ENCODE results near the gene TAGLN. TPM values are rescaled to one million over a fixed set of nuclear protein-coding genes. Genes with fewer than 3 reads are reported as not detected.

The TAGLN gene
- total and polyA plus RNA-seq, 2 of the 8 experiments (the other 6 are each of a cell fraction or from before 2014, with no cell fraction given): 140 to 300 TPM

GRCh38 chr11:117205211-117205818 is 6.1 kb downstream of the TAGLN start:
- no peak overlapping the region for H4K8ac ChIP-seq (ENCODE audit: extremely low read depth, insufficient read depth, low read length)
- no peak overlapping the region for H2BK15ac ChIP-seq (ENCODE audit: low read length)
- H3K4me2 ChIP-seq (ENCODE audit: insufficient read depth in 1 of 2, low read depth in 2 of 2, low read length in 2 of 2): no peak overlapping the region
- no peak overlapping the region for H2BK120ac ChIP-seq (replicated peaks; ENCODE audit: low read depth, low read length)
- H3K56ac ChIP-seq (replicated peaks; ENCODE audit: insufficient read length, low read depth, low read length): no peak overlapping the region
- H2AFZ ChIP-seq (ENCODE audit: low read length): no peak overlapping the region
- no peak overlapping the region for H2BK5ac ChIP-seq (ENCODE audit: low read depth, low read length)
- H3K23ac ChIP-seq (ENCODE audit: insufficient read length): no peak overlapping the region
- no peak overlapping the region for H2AK5ac ChIP-seq (ENCODE audit: low read depth, low read length)
- H4K91ac ChIP-seq (replicated peaks; ENCODE audit: insufficient read length, low read length): no peak overlapping the region
- no peaks in the 10 kb centered on the region for H3K23me2 ChIP-seq (ENCODE audit: low read depth, low read length)
- peaks cover 2 to 8% (median 5%) of the 10 kb centered on the region in 4 experiments; a peak in 3 of 8 replicates for H3K36me3 ChIP-seq (ENCODE audit: control insufficient read depth in 2 of 4, insufficient read depth in 4 of 4, low read length in 3 of 4)
- H3K79me2 ChIP-seq (ENCODE audit: control insufficient read depth in 1 of 2, insufficient read depth in 2 of 2, low read length in 2 of 2): peaks cover 0 to 11% of the 10 kb centered on the region in 2 experiments; a peak in 1 of 4 replicates
- no peak overlapping the region for H3K4ac ChIP-seq (replicated peaks; ENCODE audit: insufficient read length, low read depth, low read length)
- H3K4me1 ChIP-seq (replicated peaks in 1 of 4; ENCODE audit: control insufficient read depth in 3 of 4, insufficient read depth in 4 of 4, low read length in 3 of 4): peaks cover 0 to 12% (median 8%) of the 10 kb centered on the region in 4 experiments; a peak in 6 of 7 replicates
- no peaks in the 10 kb centered on the region; a peak in 1 of 7 replicates for H3K27me3 ChIP-seq (replicated peaks in 1 of 4; ENCODE audit: control insufficient read depth in 3 of 4, extremely low read depth in 1 of 4, insufficient read depth in 3 of 4, low read length in 3 of 4)
- DNase-seq (ENCODE audit: low read depth in 1 of 2, low spot score in 2 of 2): peak in 1 of 2 experiments; percentile 56
- no peak overlapping the region for H2BK12ac ChIP-seq (ENCODE audit: low read depth, low read length)
- no peak overlapping the region for H3K14ac ChIP-seq (ENCODE audit: insufficient read length)
- peak; percentile 85 for FAIRE-seq
- 88% methylated on average over 11 of the region's 11 CpGs; no CpG with 5 or more reads in 1 of the 2 experiments for WGBS, 2 experiments (ENCODE audit: extremely low coverage in 1 of 2, insufficient coverage in 1 of 2, insufficient read length in 1 of 2, insufficient replicate concordance in 2 of 2, low coverage in 1 of 2, low lambda C conversion rate in 2 of 2, missing lambda C conversion rate in 1 of 2)
- H4K5ac ChIP-seq (ENCODE audit: insufficient read length, low read depth, low read length): no peak overlapping the region
- H3K4me3 ChIP-seq (ENCODE audit: extremely low read depth in 1 of 4, insufficient read depth in 2 of 4, low read depth in 3 of 4, low read length in 4 of 4): no peak overlapping the region
- ChIA-PET POLR2A (ENCODE audit: partially characterized antibody) (interaction anchor here (0.9 to 10.3 kb wide), 5 partner anchors 9 to 61 kb away, joined by 3 to 153 read pairs (median 4); partner anchors contain the start of genes PAFAH1B2 and SIDT2), CTCF (ENCODE audit: partially characterized antibody) (interaction anchor here (0.7 to 18.7 kb wide), 6 partner anchors 9 to 32 kb away, joined by 3 to 449 read pairs (median 4); partner anchors contain the start of genes PCSK7, RNF214 and SIDT2)
- no peak overlapping the region for H3K18ac ChIP-seq (ENCODE audit: extremely low read depth, low read length)
- no peaks in the 10 kb centered on the region for H4K20me1 ChIP-seq (replicated peaks in 1 of 2; ENCODE audit: control insufficient read depth in 1 of 2, insufficient read depth in 2 of 2, low read length in 2 of 2)
- H3K79me1 ChIP-seq (ENCODE audit: low read depth, low read length): no peaks in the 10 kb centered on the region; the same call in 1 of the 2 replicates
- no peak overlapping the region for H3K9ac ChIP-seq (replicated peaks in 1 of 4; ENCODE audit: extremely low read depth in 1 of 4, low read depth in 3 of 4, low read length in 3 of 4)
- no peaks in the 10 kb centered on the region for H3K9me3 ChIP-seq (ENCODE audit: insufficient read depth in 2 of 2, low read depth in 1 of 2, low read length in 1 of 2)
- TF ChIP-seq RAD21 (IDR thresholded peaks at IDR 0.05 in 1 of 2, conservative IDR thresholded peaks at IDR 0.05 in 1 of 2; ENCODE audit: low read depth in 2 of 2, low read length in 2 of 2) (peak in 1 of 2 experiments; percentile 29; a peak in 2 of 4 replicates), POLR2A (IDR thresholded peaks at IDR 0.05; ENCODE audit: control extremely low read depth in 1 of 2, low read depth in 2 of 2, low read length in 2 of 2) (peak in 1 of 2 experiments; percentile 54; a peak in 2 of 3 replicates), POLR2AphosphoS5 (IDR thresholded peaks at IDR 0.05; ENCODE audit: low read depth, low read length) (peak; percentile 67), KDM4A (IDR thresholded peaks at IDR 0.05; ENCODE audit: low read depth, low read length, severe bottlenecking) (no peak), CTCF (IDR thresholded peaks at IDR 0.05; ENCODE audit: control extremely low read depth in 1 of 3, insufficient read depth in 1 of 3, low read depth in 1 of 3, low read length in 3 of 3) (peak; percentile 9 to 27 (median 12); a peak in 3 of 4 replicates)
- H2BK20ac ChIP-seq (ENCODE audit: low read length): no peak overlapping the region
- no peak overlapping the region for H3K27ac ChIP-seq (ENCODE audit: low read depth, low read length)
